ENCODE results near the gene CCT4. TPM values are rescaled to one million over a fixed set of nuclear protein-coding genes. Genes with fewer than 3 reads are reported as not detected.
"Not testable (repeated sequence)": the region's sequence is repeated elsewhere in the genome, so short reads cannot be mapped to it uniquely, and the experiment has no call there.

CCT4 gene
- total and polyA plus RNA-seq, 4 donors = 48.3 to 120 (median 92.6) TPM

DNA sequence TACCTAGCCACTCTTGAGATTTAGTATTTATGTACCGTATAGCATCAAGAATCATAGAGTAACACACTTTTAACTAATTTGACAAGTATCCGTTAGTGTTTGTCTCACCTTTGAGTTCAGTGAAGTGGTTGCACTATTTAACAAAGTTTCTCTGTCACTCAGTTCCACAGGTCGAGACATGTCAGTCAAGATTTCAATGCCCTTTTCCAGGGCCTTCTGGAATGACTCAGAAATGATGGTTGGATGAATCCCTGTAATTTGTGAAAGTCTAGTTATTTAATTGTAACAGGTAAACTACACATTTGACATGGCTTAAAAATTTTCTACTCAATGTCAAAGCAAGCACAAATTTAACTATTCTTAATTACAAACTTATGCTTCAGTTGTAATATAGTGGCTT is 9.7 kb downstream of the CCT4 start:
- Histone ChIP-seq H3K9ac (ENCODE audit: insufficient read depth in 1 of 2, low read length in 2 of 2) (no peak overlapping the region), H3K4me1 (ENCODE audit: control insufficient read depth in 5 of 5, insufficient read depth in 5 of 5, low read length in 5 of 5) (no peaks in the 10 kb centered on the region), H3K27ac (ENCODE audit: low read depth in 1 of 2, low read length in 1 of 2) (no peak overlapping the region), H3K4me3 (no peak overlapping the region), H3K36me3 (ENCODE audit: control insufficient read depth in 4 of 4, insufficient read depth in 4 of 4, low read length in 4 of 4) (peaks cover 21 to 57% (median 42%) of the 10 kb centered on the region in 4 donors), H3K9me3 (ENCODE audit: control insufficient read depth in 4 of 4, insufficient read depth in 3 of 4, low read length in 3 of 4) (no peaks in the 10 kb centered on the region), H3K27me3 (ENCODE audit: control insufficient read depth in 3 of 3, insufficient read depth in 3 of 3, low read length in 2 of 3) (no peaks in the 10 kb centered on the region)
- DNase-seq (no peak), ATAC-seq (ENCODE audit: insufficient read depth, low FRiP score) (no peak)
- 90 to 95% methylated on average over 3 of the region's 3 CpGs for WGBS, 2 donors
- TF ChIP-seq, protein P1, sequence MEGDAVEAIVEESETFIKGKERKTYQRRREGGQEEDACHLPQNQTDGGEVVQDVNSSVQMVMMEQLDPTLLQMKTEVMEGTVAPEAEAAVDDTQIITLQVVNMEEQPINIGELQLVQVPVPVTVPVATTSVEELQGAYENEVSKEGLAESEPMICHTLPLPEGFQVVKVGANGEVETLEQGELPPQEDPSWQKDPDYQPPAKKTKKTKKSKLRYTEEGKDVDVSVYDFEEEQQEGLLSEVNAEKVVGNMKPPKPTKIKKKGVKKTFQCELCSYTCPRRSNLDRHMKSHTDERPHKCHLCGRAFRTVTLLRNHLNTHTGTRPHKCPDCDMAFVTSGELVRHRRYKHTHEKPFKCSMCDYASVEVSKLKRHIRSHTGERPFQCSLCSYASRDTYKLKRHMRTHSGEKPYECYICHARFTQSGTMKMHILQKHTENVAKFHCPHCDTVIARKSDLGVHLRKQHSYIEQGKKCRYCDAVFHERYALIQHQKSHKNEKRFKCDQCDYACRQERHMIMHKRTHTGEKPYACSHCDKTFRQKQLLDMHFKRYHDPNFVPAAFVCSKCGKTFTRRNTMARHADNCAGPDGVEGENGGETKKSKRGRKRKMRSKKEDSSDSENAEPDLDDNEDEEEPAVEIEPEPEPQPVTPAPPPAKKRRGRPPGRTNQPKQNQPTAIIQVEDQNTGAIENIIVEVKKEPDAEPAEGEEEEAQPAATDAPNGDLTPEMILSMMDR (IDR thresholded peaks at IDR 0.05; ENCODE audit: control extremely low read depth, extremely low read depth) = no peak

DNA sequence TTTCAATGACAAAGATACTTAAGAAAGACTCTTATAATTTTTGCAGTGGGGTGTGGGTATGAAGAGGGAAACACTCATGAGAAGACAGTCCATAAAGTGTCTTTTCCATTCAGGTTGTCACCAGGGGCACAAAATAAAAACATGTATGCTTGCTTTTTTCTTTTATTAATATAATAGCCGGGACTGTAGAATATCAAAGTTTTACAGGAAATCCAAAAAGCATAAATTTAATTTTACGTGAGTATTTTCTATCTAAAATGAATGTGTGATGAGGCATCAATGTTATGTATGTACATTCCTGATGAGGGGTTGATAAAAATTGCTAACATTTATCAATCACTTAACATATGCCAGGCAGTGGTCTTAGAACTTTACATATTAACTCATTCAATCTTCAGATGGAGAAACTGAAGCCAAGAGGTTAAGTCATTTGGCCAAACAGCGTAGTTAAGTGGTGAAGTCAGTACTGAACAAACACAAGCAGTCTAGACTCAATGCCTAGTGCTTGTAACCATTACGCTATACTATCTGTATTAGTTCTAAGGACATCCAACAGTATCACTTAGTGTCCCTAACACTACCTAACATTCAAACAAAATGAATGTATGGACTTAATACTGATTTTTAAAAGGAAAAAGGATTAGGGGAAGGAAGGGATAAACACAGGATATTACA is 10.7 kb downstream of the CCT4 start:
- Histone ChIP-seq H3K9me3 (ENCODE audit: control insufficient read depth in 4 of 4, insufficient read depth in 3 of 4, low read length in 3 of 4) (no peaks in the 10 kb centered on the region), H3K36me3 (ENCODE audit: control insufficient read depth in 4 of 4, insufficient read depth in 4 of 4, low read length in 4 of 4) (peaks cover 17 to 59% (median 40%) of the 10 kb centered on the region in 4 donors), H3K4me3 (no peak overlapping the region), H3K27me3 (ENCODE audit: control insufficient read depth in 3 of 3, insufficient read depth in 3 of 3, low read length in 2 of 3) (no peaks in the 10 kb centered on the region), H3K27ac (ENCODE audit: low read depth in 1 of 2, low read length in 1 of 2) (no peak overlapping the region), H3K4me1 (ENCODE audit: control insufficient read depth in 5 of 5, insufficient read depth in 5 of 5, low read length in 5 of 5) (no peaks in the 10 kb centered on the region), H3K9ac (ENCODE audit: insufficient read depth in 1 of 2, low read length in 2 of 2) (no peak overlapping the region)
- WGBS, 2 donors = 92 to 95% methylated on average over 4 of the region's 4 CpGs
- no peak for ATAC-seq (ENCODE audit: insufficient read depth, low FRiP score)
- TF ChIP-seq, protein P1 (IDR thresholded peaks at IDR 0.05; ENCODE audit: control extremely low read depth, extremely low read depth) = no peak
- no peak for DNase-seq

DNA sequence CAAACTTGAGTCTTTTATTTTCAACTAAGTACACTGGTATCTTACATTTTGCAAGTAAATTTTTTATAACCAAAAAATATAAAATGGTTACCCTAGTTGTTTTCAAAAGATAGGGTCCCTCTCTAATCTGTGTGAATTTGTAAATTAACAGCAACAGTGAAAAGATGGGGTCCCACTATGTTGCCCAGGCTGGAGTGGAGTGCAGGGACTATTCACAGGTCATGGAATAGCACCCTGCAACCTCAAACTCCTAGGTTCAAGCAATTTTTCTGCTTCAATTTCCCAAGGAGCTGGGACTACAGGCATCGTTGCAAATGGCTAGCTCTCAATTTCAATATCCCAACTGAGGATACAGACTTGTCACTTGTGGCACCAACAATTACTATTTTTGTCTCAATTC is 12.1 kb downstream of the CCT4 start:
- H3K4me3 ChIP-seq = no peak overlapping the region
- no peaks in the 10 kb centered on the region for H3K4me1 ChIP-seq (ENCODE audit: control insufficient read depth in 5 of 5, insufficient read depth in 5 of 5, low read length in 5 of 5)
- TF ChIP-seq, protein P1 (IDR thresholded peaks at IDR 0.05; ENCODE audit: control extremely low read depth, extremely low read depth) = no peak
- H3K9me3 ChIP-seq (ENCODE audit: control insufficient read depth in 4 of 4, insufficient read depth in 3 of 4, low read length in 3 of 4) = no peaks in the 10 kb centered on the region
- WGBS, 2 donors = 95 to 97% methylated on average over 1 of the region's 1 CpG
- ATAC-seq (ENCODE audit: insufficient read depth, low FRiP score) (no peak), DNase-seq (no peak)
- H3K27me3 ChIP-seq (ENCODE audit: control insufficient read depth in 3 of 3, insufficient read depth in 3 of 3, low read length in 2 of 3) = no peaks in the 10 kb centered on the region
- H3K9ac ChIP-seq (ENCODE audit: insufficient read depth in 1 of 2, low read length in 2 of 2) = no peak overlapping the region
- H3K27ac ChIP-seq (ENCODE audit: low read depth in 1 of 2, low read length in 1 of 2) = no peak overlapping the region
- peaks cover 14 to 57% (median 47%) of the 10 kb centered on the region in 4 donors for H3K36me3 ChIP-seq (ENCODE audit: control insufficient read depth in 4 of 4, insufficient read depth in 4 of 4, low read length in 4 of 4)

DNA sequence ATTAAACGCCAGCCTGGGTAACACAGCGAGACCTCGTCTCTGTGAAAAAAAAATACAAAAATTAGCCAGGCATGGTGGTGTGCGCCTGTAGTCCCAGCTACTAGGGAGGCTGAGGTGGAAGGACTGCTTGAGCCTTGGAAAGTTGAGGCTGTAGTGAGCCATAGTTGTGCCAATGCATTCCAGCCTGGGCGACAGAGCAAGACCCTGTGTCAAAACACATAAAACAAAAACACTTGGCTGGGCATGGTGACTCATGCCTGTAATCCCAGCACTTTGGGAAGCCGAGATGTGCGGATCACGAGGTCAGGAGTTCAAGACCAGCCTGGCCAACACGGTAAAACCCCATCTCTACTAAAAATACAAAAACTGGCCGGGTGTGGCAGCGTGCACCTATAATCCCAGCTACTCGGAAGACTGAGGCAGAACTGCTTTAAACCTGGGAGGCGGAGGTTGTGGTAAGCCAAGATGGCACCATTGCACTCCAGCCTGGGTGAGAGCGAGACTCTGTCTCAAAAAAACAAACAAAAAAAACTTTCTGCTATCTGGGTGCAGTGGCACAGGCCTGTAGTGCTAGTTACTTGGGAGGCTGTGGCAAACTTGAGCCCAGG is 21.9 kb downstream of the CCT4 start:
- peaks cover 25 to 39% (median 34%) of the 10 kb centered on the region in 4 donors for H3K36me3 ChIP-seq (ENCODE audit: control insufficient read depth in 4 of 4, insufficient read depth in 4 of 4, low read length in 4 of 4)
- not testable (repeated sequence) for H3K27ac ChIP-seq (ENCODE audit: low read depth in 1 of 2, low read length in 1 of 2); H3K27me3 ChIP-seq (ENCODE audit: control insufficient read depth in 3 of 3, insufficient read depth in 3 of 3, low read length in 2 of 3); H3K9me3 ChIP-seq (ENCODE audit: control insufficient read depth in 4 of 4, insufficient read depth in 3 of 4, low read length in 3 of 4); DNase-seq; H3K4me3 ChIP-seq; H3K4me1 ChIP-seq (ENCODE audit: control insufficient read depth in 5 of 5, insufficient read depth in 5 of 5, low read length in 5 of 5); ATAC-seq (ENCODE audit: insufficient read depth, low FRiP score); H3K9ac ChIP-seq (ENCODE audit: insufficient read depth in 1 of 2, low read length in 2 of 2)
- 98 to 99% methylated on average over 14 of the region's 14 CpGs for WGBS, 2 donors

Data from lung (tissue), 12 donors.